ENCODE results near the gene RFESD.

Gene RFESD

DNA sequence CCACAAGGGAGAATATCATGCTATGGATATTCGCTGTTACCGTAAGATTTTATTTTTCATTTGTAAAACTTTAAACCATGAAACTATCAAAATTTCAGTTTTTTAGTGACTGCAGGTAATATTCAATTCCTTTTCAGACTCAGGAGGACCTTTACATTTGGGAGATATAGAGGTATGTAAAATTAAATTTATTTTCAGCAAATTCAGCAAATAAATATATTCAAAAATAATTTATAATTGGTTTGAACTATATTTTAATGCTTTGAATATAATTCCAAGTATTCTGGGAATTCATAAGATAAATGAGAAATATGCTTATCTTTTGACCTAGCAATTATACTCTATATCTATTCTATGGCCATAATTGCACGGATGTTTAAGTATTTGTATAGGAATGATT is 7.6 kb downstream of the RFESD start:
- TF ChIP-seq CTCF (IDR thresholded peaks at IDR 0.05; ENCODE audit: control extremely low read depth, extremely low read depth, low read depth, missing control alignments): no peak
- DNase-seq (ENCODE audit: extremely low spot score): no peak
- CTCF ChIA-PET: interaction anchor here (1.0 to 5.4 kb wide), 3 partner anchors 10 to 70 kb away, joined by 3 to 27 read pairs (median 5); no protein-coding TSS in a partner anchor
- POLR2A ChIA-PET: no interaction called here

DNA sequence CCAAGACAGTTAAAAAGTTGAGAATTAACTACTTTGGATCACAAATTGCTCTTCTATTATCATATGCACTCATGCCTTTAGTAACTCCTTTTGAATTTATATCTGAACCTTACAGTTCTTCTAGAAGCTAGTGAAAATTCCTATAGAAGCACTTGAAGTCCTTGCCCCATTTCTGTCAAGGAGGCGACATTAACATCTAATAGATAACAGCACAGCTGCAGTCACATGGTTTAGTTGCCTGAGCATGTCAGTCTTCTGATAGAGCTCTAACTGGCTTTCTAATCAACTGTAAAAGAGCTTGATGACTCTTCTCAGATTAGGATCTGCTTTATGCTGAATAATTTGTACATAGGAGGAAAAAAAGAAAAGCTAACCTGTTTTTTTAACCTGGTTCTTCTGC is 9.0 kb downstream of the RFESD start:
- POLR2A ChIA-PET: no interaction called here
- no peak for TF ChIP-seq CTCF (IDR thresholded peaks at IDR 0.05; ENCODE audit: control extremely low read depth, extremely low read depth, low read depth, missing control alignments)
- no peak for DNase-seq (ENCODE audit: extremely low spot score)
- CTCF ChIA-PET: interaction anchor here (0.8 to 5.4 kb wide), 7 partner anchors 9 to 125 kb away, joined by 3 to 27 read pairs (median 5); partner anchors contain the start of gene RFESD

DNA sequence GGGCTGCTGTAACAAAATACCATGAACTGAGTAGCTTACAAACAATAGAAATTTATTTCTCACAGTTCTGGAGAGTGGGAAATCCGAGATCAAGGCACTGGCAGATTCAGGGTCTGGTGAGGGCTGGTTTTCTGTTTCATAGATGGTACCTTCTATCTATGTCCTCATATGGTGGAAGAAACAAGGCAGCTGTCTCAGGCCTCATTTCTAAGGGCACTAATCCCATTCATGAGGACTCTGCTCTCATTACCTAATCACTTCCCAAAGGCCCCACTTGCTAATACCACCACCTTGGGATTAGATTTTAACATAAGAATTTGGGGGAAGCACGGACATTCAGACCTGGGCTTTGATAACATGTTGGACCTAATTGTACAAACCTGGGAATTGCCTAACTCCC is 13.5 kb downstream of the RFESD start:
- POLR2A ChIA-PET: no interaction called here

GRCh38 chr5:95662946-95663345 is 16.4 kb downstream of the RFESD start:
- POLR2A ChIA-PET: no interaction called here
- CTCF ChIA-PET: interaction anchor here (0.8 to 3.7 kb wide), 11 partner anchors 11 to 185 kb away, joined by 3 to 28 read pairs (median 14); partner anchors contain the start of gene RFESD
- no peak for DNase-seq (ENCODE audit: extremely low spot score)
- TF ChIP-seq CTCF (IDR thresholded peaks at IDR 0.05; ENCODE audit: control extremely low read depth, extremely low read depth, low read depth, missing control alignments): no peak

More for the DNA sequence above, 13.5 kb downstream of the RFESD start:
- TF ChIP-seq CTCF (IDR thresholded peaks at IDR 0.05; ENCODE audit: control extremely low read depth, extremely low read depth, low read depth, missing control alignments): no peak
- CTCF ChIA-PET: interaction anchor here (0.8 to 2.3 kb wide), 3 partner anchors 10 to 16 kb away, joined by 3 to 8 read pairs (median 6); partner anchors contain the start of gene RFESD
- no peak for DNase-seq (ENCODE audit: extremely low spot score)

DNA sequence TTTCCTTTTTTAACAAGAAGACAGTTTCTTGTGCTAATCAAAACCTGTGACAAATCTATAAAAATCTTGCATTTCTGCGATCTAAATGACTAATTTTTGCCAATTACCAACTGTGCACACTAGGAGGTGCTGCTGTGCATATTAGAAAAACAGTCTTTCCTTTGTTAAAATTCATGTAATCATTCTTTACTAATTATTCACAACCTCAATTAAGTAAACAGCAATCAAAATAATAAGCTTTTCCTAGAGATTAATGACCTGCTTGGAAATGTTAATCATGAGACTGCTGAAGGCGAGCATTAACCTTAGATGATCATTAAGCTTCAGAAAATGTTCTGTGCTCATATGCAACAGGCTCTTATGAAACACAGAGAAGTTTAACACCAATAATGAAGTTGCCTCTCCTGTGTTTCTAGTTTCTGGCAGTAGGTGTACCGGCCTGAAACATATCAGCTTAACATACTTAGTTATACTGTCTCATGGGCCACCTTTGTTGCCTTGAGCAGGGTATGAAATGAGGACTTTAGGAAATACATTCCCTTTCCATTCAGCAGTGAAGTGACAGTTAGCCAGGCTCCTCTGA is 17.7 kb downstream of the RFESD start:
- TF ChIP-seq CTCF (IDR thresholded peaks at IDR 0.05; ENCODE audit: control extremely low read depth, extremely low read depth, low read depth, missing control alignments): peak; percentile 72
- DNase-seq (ENCODE audit: extremely low spot score): no peak
- ChIA-PET CTCF (interaction anchor here (0.6 to 3.7 kb wide), 49 partner anchors 9 to 663 kb away, joined by 3 to 28 read pairs (median 5); partner anchors contain the start of genes RFESD and RHOBTB3), POLR2A (no interaction called here)

DNA sequence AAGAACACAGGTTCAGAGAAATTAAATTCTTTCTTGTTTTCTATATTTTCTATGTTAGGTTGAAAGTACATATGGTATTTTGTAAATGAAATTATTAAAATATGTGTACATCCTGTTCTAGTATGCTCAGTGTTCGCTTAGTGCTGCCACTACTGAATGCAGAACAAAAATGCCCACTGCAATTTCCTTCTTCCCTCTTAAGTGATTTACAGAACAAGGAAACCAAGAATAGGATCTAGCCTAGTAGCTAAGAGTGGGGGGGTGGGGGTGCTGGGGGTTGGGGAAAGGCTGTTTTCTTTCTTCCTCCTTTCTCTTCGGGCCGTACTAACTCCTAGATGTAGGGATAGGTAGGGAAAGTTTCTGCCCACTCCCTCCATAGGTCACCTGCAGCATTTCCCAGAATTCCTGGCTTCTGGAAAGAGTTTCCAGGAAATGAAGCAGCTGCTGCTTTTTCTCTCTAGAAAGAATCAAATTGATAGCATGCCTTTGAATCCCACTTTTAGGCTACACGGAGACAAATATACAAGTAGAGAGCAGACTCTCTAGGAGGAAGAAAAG is 20.6 kb downstream of the RFESD start:
- ChIA-PET CTCF (interaction anchor here (0.9 to 2.1 kb wide), 7 partner anchors 9 to 187 kb away, joined by 3 to 7 read pairs (median 3); no protein-coding TSS in a partner anchor), POLR2A (no interaction called here)
- no peak for DNase-seq (ENCODE audit: extremely low spot score)
- no peak for TF ChIP-seq CTCF (IDR thresholded peaks at IDR 0.05; ENCODE audit: control extremely low read depth, extremely low read depth, low read depth, missing control alignments)

Measured in GM10248 (cell line).